Measurements from ENCODE around the gene TEX12. TPM values are rescaled to one million over a fixed set of nuclear protein-coding genes. Genes with fewer than 3 reads are reported as not detected.

TEX12 gene
- total RNA-seq, 2 donors from 2014 or later, result 4.0 TPM; not detected in 1

DNA sequence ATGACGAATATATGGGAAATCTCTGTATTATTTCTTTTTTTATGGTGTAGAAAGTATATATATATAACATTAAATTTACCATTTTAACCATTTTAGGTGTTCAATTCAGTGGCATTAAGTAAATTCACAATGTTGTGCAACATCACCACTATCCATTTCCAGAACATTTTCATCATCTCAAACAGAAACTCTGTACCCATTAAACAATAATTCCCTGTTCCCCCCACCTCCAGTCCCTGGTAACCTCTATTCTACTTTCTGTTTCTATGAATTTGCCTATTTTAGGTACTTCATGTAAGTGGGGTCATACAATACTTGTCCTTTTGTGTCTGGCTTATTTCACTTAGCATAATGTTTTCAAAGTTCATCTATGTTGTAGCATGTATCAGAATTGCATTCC, 43.7 kb downstream of the TEX12 start:
- DNase-seq (ENCODE audit: low spot score), result no peak
- Histone ChIP-seq H3K4me1 (replicated peaks) (no peaks in the 10 kb centered on the region), H3K4me3 (no peak overlapping the region), H3K9me3 (no peaks in the 10 kb centered on the region), H3K36me3 (no peaks in the 10 kb centered on the region), H3K27ac (no peak overlapping the region), H3K27me3 (replicated peaks; ENCODE audit: insufficient read depth) (no peaks in the 10 kb centered on the region)
- intact Hi-C loops (cut with DNase I), result no loop called here
- TF ChIP-seq POLR2A (IDR thresholded peaks at IDR 0.05) (no peak), POLR2AphosphoS5 (IDR thresholded peaks at IDR 0.05) (no peak)
- TF ChIP-seq, protein P1, sequence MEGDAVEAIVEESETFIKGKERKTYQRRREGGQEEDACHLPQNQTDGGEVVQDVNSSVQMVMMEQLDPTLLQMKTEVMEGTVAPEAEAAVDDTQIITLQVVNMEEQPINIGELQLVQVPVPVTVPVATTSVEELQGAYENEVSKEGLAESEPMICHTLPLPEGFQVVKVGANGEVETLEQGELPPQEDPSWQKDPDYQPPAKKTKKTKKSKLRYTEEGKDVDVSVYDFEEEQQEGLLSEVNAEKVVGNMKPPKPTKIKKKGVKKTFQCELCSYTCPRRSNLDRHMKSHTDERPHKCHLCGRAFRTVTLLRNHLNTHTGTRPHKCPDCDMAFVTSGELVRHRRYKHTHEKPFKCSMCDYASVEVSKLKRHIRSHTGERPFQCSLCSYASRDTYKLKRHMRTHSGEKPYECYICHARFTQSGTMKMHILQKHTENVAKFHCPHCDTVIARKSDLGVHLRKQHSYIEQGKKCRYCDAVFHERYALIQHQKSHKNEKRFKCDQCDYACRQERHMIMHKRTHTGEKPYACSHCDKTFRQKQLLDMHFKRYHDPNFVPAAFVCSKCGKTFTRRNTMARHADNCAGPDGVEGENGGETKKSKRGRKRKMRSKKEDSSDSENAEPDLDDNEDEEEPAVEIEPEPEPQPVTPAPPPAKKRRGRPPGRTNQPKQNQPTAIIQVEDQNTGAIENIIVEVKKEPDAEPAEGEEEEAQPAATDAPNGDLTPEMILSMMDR (IDR thresholded peaks at IDR 0.05), result no peak
- WGBS, result 83% methylated on average over 1 of the region's 1 CpG

DNA sequence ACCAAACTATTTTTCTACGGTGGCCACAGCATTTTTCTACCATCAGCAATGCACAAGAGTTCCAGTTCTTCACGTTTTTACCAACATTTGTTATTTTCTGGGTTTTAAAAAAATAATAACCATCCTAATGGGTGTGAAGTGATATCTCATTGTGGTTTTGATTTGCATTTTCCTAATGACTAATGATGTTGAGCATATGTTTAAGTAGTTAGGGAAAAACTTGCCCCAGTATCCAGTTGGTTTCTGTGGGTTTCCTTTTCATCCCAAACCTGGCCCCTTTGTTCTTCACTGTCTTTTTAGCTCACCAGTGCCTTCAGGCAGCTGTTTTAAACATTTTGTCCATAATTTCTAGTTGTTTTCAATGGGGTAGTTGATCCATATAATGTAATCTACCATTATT, 44.4 kb downstream of the TEX12 start:
- H3K9me3 ChIP-seq, result no peaks in the 10 kb centered on the region
- TF ChIP-seq POLR2AphosphoS5 (IDR thresholded peaks at IDR 0.05), result no peak
- TF ChIP-seq, protein P1 (IDR thresholded peaks at IDR 0.05), result no peak
- TF ChIP-seq POLR2A (IDR thresholded peaks at IDR 0.05), result no peak
- H3K4me1 ChIP-seq (replicated peaks), result no peaks in the 10 kb centered on the region
- DNase-seq (ENCODE audit: low spot score), result no peak
- intact Hi-C loops (cut with DNase I), result no loop called here
- no peak overlapping the region for H3K27ac ChIP-seq
- H3K27me3 ChIP-seq (replicated peaks; ENCODE audit: insufficient read depth), result no peaks in the 10 kb centered on the region
- H3K36me3 ChIP-seq, result no peaks in the 10 kb centered on the region
- 62% methylated on average over 2 of the region's 2 CpGs for WGBS
- no peak overlapping the region for H3K4me3 ChIP-seq

DNA sequence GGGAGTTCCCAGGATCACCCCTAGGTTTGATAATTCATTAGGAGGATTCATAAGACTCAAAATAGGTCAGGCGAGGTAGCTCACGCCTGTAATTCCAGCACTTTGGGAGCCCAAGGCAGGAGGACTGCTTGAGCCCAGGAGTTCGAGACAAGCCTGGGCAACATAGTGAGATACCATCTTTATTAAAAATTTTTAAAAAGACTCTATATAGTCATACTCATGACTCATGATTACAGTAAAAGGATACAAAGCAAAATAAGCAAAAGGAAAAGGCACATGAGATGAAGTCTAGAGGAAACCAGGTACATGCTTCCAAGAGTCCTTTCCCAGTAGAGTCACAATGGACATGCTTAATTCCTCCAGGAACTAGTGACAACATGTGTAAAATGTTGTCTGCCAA, 45.1 kb downstream of the TEX12 start:
- Histone ChIP-seq H3K27ac (no peak overlapping the region), H3K4me1 (replicated peaks) (no peaks in the 10 kb centered on the region), H3K36me3 (no peaks in the 10 kb centered on the region), H3K4me3 (no peak overlapping the region), H3K9me3 (no peaks in the 10 kb centered on the region), H3K27me3 (replicated peaks; ENCODE audit: insufficient read depth) (no peaks in the 10 kb centered on the region)
- TF ChIP-seq, protein P1 (IDR thresholded peaks at IDR 0.05), result no peak
- TF ChIP-seq POLR2A (IDR thresholded peaks at IDR 0.05) (no peak), POLR2AphosphoS5 (IDR thresholded peaks at IDR 0.05) (no peak)
- intact Hi-C loops (cut with DNase I), result no loop called here
- 74% methylated on average over 3 of the region's 3 CpGs for WGBS
- no peak for DNase-seq (ENCODE audit: low spot score)

DNA sequence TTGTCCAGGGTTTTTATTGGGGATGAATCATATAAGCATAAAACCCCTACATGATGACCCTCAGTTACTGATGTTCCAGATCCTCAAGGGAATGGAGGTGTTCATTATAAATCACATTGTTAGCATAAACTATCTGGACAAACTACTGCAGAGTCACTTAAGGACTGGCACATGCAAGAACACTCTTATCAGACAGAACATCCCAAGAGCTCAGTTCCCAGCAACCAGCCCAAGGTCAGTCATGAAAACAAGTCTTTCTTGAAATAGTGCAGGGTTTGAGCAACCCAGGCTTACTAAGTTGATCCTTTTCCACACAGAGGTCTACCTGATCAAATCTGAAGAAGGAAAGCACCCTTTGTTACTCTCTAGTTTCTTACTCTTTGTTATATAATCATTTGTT, 45.5 kb downstream of the TEX12 start:
- Histone ChIP-seq H3K27me3 (replicated peaks; ENCODE audit: insufficient read depth) (no peaks in the 10 kb centered on the region), H3K4me3 (no peak overlapping the region), H3K9me3 (no peaks in the 10 kb centered on the region), H3K4me1 (replicated peaks) (no peaks in the 10 kb centered on the region), H3K27ac (no peak overlapping the region), H3K36me3 (no peaks in the 10 kb centered on the region)
- TF ChIP-seq POLR2A (IDR thresholded peaks at IDR 0.05), result no peak
- TF ChIP-seq, protein P1 (IDR thresholded peaks at IDR 0.05), result no peak
- no peak for TF ChIP-seq POLR2AphosphoS5 (IDR thresholded peaks at IDR 0.05)
- no peak for DNase-seq (ENCODE audit: low spot score)
- intact Hi-C loops (cut with DNase I), result no loop called here

DNA sequence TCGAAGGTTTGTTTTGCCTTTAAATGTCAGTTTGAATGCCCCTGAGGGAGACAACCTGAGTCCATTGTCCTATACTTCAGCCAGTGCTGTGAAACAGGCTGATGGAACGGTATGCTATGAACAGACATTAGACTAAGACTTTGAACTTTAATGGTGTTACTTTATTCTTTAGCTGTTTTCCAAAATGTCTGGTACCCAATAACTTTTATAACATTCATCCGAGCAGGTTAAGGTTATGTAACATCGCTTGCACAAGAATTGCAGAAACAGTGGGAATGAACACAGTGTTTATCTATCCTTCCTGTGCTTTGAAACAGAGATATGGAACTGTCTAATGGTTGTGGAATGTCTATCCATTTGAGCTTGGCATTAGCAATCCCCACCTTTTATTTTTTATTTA, 46.6 kb downstream of the TEX12 start:
- no peaks in the 10 kb centered on the region for H3K9me3 ChIP-seq
- no peak for TF ChIP-seq POLR2AphosphoS5 (IDR thresholded peaks at IDR 0.05)
- TF ChIP-seq POLR2A (IDR thresholded peaks at IDR 0.05), result no peak
- TF ChIP-seq, protein P1 (IDR thresholded peaks at IDR 0.05), result no peak
- H3K36me3 ChIP-seq, result no peaks in the 10 kb centered on the region
- intact Hi-C loops (cut with DNase I), result no loop called here
- no peak overlapping the region for H3K27ac ChIP-seq
- 71% methylated on average over 4 of the region's 4 CpGs for WGBS
- DNase-seq (ENCODE audit: low spot score), result no peak
- no peaks in the 10 kb centered on the region for H3K4me1 ChIP-seq (replicated peaks)
- no peak overlapping the region for H3K4me3 ChIP-seq
- H3K27me3 ChIP-seq (replicated peaks; ENCODE audit: insufficient read depth), result no peaks in the 10 kb centered on the region

Measured in prostate gland (tissue), 2 donors.